ENCODE measurements around the gene PWWP2A.

Gene PWWP2A

GRCh38 chr5:160082614-160083500 lies 36.4 kb downstream of the PWWP2A start:
- POLR2A ChIA-PET (ENCODE audit: low non-redundant PET), result no interaction called here
- peak; percentile 70 for DNase-seq (ENCODE audit: low spot score)
- no peak overlapping the region for H3K27ac ChIP-seq
- CTCF ChIA-PET, result interaction anchor here (0.6 to 1.3 kb wide), 3 partner anchors 185 to 411 kb away, joined by 3 to 6 read pairs (median 4); no protein-coding TSS in a partner anchor
- TF ChIP-seq, protein P1, sequence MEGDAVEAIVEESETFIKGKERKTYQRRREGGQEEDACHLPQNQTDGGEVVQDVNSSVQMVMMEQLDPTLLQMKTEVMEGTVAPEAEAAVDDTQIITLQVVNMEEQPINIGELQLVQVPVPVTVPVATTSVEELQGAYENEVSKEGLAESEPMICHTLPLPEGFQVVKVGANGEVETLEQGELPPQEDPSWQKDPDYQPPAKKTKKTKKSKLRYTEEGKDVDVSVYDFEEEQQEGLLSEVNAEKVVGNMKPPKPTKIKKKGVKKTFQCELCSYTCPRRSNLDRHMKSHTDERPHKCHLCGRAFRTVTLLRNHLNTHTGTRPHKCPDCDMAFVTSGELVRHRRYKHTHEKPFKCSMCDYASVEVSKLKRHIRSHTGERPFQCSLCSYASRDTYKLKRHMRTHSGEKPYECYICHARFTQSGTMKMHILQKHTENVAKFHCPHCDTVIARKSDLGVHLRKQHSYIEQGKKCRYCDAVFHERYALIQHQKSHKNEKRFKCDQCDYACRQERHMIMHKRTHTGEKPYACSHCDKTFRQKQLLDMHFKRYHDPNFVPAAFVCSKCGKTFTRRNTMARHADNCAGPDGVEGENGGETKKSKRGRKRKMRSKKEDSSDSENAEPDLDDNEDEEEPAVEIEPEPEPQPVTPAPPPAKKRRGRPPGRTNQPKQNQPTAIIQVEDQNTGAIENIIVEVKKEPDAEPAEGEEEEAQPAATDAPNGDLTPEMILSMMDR (conservative IDR thresholded peaks at IDR 0.05; ENCODE audit: low read depth), result no peak

DNA sequence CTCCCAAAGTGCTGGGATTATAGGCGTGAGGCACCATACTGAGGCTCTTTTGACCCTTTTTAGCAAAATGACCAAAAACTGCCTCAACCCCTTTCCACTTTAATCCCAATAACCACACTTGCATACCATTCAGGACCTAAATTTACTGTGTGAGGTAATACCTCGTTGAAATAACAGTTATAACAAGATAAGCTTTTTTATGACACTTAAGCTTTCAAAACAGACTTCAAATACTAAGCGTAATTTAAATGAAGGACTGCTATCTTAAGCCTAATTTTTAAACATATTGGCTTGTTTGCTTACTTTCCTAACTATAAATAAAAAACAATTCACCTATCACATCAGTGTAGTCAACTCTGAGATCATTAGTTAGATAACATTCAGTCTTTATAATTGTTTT lies 37.8 kb downstream of the PWWP2A start:
- CTCF ChIA-PET, result interaction anchor here (0.5 to 2.3 kb wide), 5 partner anchors 10 to 863 kb away, joined by 3 to 6 read pairs (median 4); no protein-coding TSS in a partner anchor
- no peak overlapping the region for H3K27ac ChIP-seq

GRCh38 chr5:160079753-160080152 lies 39.5 kb downstream of the PWWP2A start:
- CTCF ChIA-PET, result interaction anchor here (0.7 to 2.3 kb wide), 2 partner anchors 12 to 288 kb away, joined by 3 to 5 read pairs; no protein-coding TSS in a partner anchor
- TF ChIP-seq, protein P1 (conservative IDR thresholded peaks at IDR 0.05; ENCODE audit: low read depth), result no peak
- no peak overlapping the region for H3K27ac ChIP-seq
- no peak for DNase-seq (ENCODE audit: low spot score)
- POLR2A ChIA-PET (ENCODE audit: low non-redundant PET), result no interaction called here

More for the DNA sequence above, 37.8 kb downstream of the PWWP2A start:
- DNase-seq (ENCODE audit: low spot score), result no peak
- TF ChIP-seq, protein P1 (conservative IDR thresholded peaks at IDR 0.05; ENCODE audit: low read depth), result no peak
- POLR2A ChIA-PET (ENCODE audit: low non-redundant PET), result interaction anchor here (0.7 kb wide), 1 partner anchor 16 kb away, joined by 3 read pairs; no protein-coding TSS in a partner anchor

- no peak overlapping the region for H3K27ac ChIP-seq
- POLR2A ChIA-PET (ENCODE audit: low non-redundant PET), result no interaction called here
- CTCF ChIA-PET, result no interaction called here
- TF ChIP-seq, protein P1 (conservative IDR thresholded peaks at IDR 0.05; ENCODE audit: low read depth), result no peak
- DNase-seq (ENCODE audit: low spot score), result no peak
These were observed 42.3 kb downstream of the PWWP2A start for GRCh38 chr5:160076997-160077396.

GRCh38 chr5:160075073-160075472 lies 44.2 kb downstream of the PWWP2A start:
- ChIA-PET CTCF (no interaction called here), POLR2A (ENCODE audit: low non-redundant PET) (no interaction called here)
- TF ChIP-seq, protein P1 (conservative IDR thresholded peaks at IDR 0.05; ENCODE audit: low read depth), result no peak
- DNase-seq (ENCODE audit: low spot score), result no peak
- H3K27ac ChIP-seq, result no peak overlapping the region

DNA sequence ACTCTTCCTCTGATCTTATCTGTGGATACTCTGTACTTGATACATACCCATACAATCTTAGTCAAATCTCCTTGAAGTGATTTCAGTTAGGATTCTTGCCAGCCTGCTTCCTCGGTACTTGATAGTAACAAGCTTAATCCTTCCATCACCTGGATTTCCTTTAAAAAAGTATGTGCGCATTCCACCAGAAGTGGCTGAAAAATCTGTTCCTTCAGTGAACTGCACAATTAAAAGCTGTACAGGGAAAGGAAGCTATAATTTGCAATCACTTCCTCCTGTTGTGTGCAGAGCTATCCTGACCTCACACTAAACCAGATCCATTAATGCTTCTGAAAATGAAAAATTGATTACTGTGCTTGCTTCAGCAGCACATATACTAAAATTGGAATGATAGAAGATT lies 47.3 kb downstream of the PWWP2A start:
- no peak for DNase-seq (ENCODE audit: low spot score)
- CTCF ChIA-PET, result no interaction called here
- TF ChIP-seq, protein P1 (conservative IDR thresholded peaks at IDR 0.05; ENCODE audit: low read depth), result no peak
- POLR2A ChIA-PET (ENCODE audit: low non-redundant PET), result no interaction called here
- no peak overlapping the region for H3K27ac ChIP-seq
